Measurements from ENCODE around the gene CD99L2. TPM values are rescaled to one million over a fixed set of nuclear protein-coding genes. Genes with fewer than 3 reads are reported as not detected.
A peak's percentile ranks its signal among the peaks of the same experiment; 100 is the strongest.

CD99L2 gene
- total and polyA plus RNA-seq, 10 donors: 8.2 to 51.8 (median 31.8) TPM

GRCh38 chrX:150813922-150814321 lies 84.5 kb downstream of the CD99L2 start:
- Histone ChIP-seq H3K27me3 (replicated peaks in 1 of 7) (no peaks in the 10 kb centered on the region), H3K9me3 (peaks cover 0 to 15% (median 2%) of the 10 kb centered on the region in 8 donors), H3K36me3 (peaks cover 0 to 6% (median 0%) of the 10 kb centered on the region in 6 donors), H3K4me1 (peaks cover 0 to 6% (median 0%) of the 10 kb centered on the region in 6 donors), H3K4me3 (no peak overlapping the region), H3K27ac (peak overlapping the region in 3 of 8 donors; percentile 9 to 21 (median 13))
- DNase-seq: no peak
- no peak for TF ChIP-seq POLR2A (IDR thresholded peaks at IDR 0.05)
- no peak for TF ChIP-seq CTCF (IDR thresholded peaks at IDR 0.05 in 8 of 11, conservative IDR thresholded peaks at IDR 0.05 in 3 of 11)
- no peak for TF ChIP-seq POLR2AphosphoS5 (IDR thresholded peaks at IDR 0.05)
- 68 to 86% (median 79%) methylated on average over 4 to 5 of the region's 5 CpGs for WGBS, 5 donors
- intact Hi-C loops (cut with DNase I; ENCODE audit: low total_unique reads): no loop called here

GRCh38 chrX:150806827-150807226 lies 91.6 kb downstream of the CD99L2 start:
- TF ChIP-seq POLR2AphosphoS5 (IDR thresholded peaks at IDR 0.05) (no peak), POLR2A (IDR thresholded peaks at IDR 0.05) (no peak), CTCF (IDR thresholded peaks at IDR 0.05 in 8 of 11, conservative IDR thresholded peaks at IDR 0.05 in 3 of 11) (no peak)
- 64 to 95% (median 87%) methylated on average over 1 of the region's 1 CpG for WGBS, 5 donors
- Histone ChIP-seq H3K9me3 (no peaks in the 10 kb centered on the region), H3K27ac (no peak overlapping the region), H3K4me3 (no peak overlapping the region), H3K4me1 (no peaks in the 10 kb centered on the region), H3K27me3 (replicated peaks in 1 of 7) (no peaks in the 10 kb centered on the region), H3K36me3 (no peaks in the 10 kb centered on the region)
- no peak for DNase-seq
- intact Hi-C loops (cut with DNase I; ENCODE audit: low total_unique reads): no loop called here

- no peaks in the 10 kb centered on the region for H3K9me3 ChIP-seq
- no peaks in the 10 kb centered on the region for H3K27me3 ChIP-seq (replicated peaks in 1 of 7)
- H3K36me3 ChIP-seq: no peaks in the 10 kb centered on the region
- no peaks in the 10 kb centered on the region for H3K4me1 ChIP-seq
- H3K27ac ChIP-seq: no peak overlapping the region
- no peak for DNase-seq
- WGBS, 5 donors: 95 to 100% (median 98%) methylated on average over 2 of the region's 2 CpGs
- TF ChIP-seq POLR2A (IDR thresholded peaks at IDR 0.05) (no peak), POLR2AphosphoS5 (IDR thresholded peaks at IDR 0.05) (no peak), CTCF (IDR thresholded peaks at IDR 0.05 in 8 of 11, conservative IDR thresholded peaks at IDR 0.05 in 3 of 11) (no peak)
- intact Hi-C loops (cut with DNase I; ENCODE audit: low total_unique reads): no loop called here
- H3K4me3 ChIP-seq: no peak overlapping the region
These were observed 92.7 kb downstream of the CD99L2 start for GRCh38 chrX:150805736-150806135.

- peaks cover 0 to 69% (median 0%) of the 10 kb centered on the region in 6 donors for H3K36me3 ChIP-seq
- WGBS, 5 donors: 65 to 95% (median 87%) methylated on average over 5 of the region's 5 CpGs
- H3K27ac ChIP-seq: no peak overlapping the region
- H3K4me1 ChIP-seq: no peaks in the 10 kb centered on the region
- no peaks in the 10 kb centered on the region for H3K9me3 ChIP-seq
- TF ChIP-seq POLR2AphosphoS5 (IDR thresholded peaks at IDR 0.05) (no peak), POLR2A (IDR thresholded peaks at IDR 0.05) (no peak), CTCF (IDR thresholded peaks at IDR 0.05 in 8 of 11, conservative IDR thresholded peaks at IDR 0.05 in 3 of 11) (no peak)
- H3K4me3 ChIP-seq: no peak overlapping the region
- DNase-seq: no peak
- no peaks in the 10 kb centered on the region for H3K27me3 ChIP-seq (replicated peaks in 1 of 7)
- intact Hi-C loops (cut with DNase I; ENCODE audit: low total_unique reads): no loop called here
These were observed 105.4 kb downstream of the CD99L2 start for GRCh38 chrX:150792949-150793527.

Data from spleen (tissue), 11 donors.